OCI-LY3 (cell line): ENCODE measurements around the gene ADAD2.

Experiments used
- EZH2phosphoT487 ChIP-seq: fragments of 200-600 bp; shearing (Covaris generic); IDR thresholded peaks from 2 replicates; pipeline ENCODE4 v1.6.1; 2018; ENCODE audit warnings: antibody characterized with exemption, mixed run types, low read depth
- TF ChIP-seq, protein P1 (sequence below): fragments of 200-600, 300-600 bp; sonication (generic); IDR thresholded peaks from 2 replicates; pipeline ENCODE4 v1.5.1; 2014; ENCODE audit warnings: antibody characterized with exemption, low read length, low read depth

DNA sequence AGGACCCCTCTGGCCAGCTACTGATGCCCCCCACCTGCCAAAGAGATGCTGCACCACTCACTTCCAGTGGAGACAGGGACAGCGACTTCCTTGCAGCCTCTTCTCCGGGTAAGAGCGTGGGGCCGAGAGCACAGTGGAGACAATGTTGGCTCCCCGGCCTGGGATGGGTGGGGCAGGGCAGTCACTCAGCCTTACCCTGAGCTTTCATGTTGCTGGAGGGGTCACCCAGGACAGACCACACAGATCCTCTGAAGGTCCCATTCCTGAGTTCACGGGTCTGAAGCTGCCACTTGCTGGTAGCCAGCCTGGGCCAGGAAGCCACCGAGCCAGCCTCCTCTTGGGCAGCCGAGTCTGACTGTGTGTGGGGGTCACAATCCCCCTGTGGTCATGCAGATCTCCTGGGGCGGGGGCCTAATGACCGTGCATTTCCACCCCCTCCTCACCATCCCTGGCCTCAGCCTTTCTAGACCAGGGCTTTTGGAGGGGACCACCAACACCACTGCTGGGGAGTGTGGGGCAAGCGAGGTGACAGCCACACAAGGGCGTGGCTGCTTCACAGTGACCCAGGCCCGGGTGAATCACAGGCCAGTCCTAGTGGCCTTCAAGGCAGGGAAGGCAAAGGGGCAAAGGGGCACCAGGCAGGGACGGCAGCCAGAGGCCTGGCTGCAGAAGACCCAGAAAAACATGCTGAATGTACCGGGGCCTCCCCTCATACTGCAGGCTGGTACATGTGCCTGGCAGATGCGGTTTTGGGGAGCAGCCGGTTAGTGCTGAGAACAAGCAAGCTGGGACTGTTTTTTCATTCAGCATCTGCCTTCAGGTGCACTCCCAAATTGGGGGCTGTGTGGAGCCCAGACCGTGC, 14.5 kb upstream of the ADAD2 start:
- TF ChIP-seq, protein P1, sequence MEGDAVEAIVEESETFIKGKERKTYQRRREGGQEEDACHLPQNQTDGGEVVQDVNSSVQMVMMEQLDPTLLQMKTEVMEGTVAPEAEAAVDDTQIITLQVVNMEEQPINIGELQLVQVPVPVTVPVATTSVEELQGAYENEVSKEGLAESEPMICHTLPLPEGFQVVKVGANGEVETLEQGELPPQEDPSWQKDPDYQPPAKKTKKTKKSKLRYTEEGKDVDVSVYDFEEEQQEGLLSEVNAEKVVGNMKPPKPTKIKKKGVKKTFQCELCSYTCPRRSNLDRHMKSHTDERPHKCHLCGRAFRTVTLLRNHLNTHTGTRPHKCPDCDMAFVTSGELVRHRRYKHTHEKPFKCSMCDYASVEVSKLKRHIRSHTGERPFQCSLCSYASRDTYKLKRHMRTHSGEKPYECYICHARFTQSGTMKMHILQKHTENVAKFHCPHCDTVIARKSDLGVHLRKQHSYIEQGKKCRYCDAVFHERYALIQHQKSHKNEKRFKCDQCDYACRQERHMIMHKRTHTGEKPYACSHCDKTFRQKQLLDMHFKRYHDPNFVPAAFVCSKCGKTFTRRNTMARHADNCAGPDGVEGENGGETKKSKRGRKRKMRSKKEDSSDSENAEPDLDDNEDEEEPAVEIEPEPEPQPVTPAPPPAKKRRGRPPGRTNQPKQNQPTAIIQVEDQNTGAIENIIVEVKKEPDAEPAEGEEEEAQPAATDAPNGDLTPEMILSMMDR = no peak
- TF ChIP-seq EZH2phosphoT487 = no peak
